GM03348 (cell line): Measurements from ENCODE around the gene TRIM45.
"Not testable (repeated sequence)": the region's sequence is repeated elsewhere in the genome, so short reads cannot be mapped to it uniquely, and the experiment has no call there.

Experiments used
- DNase-seq: peaks from one replicate; pipeline ENCODE4 v3.0.0; 2012; ENCODE audit warnings: low spot score

TRIM45 gene

DNA sequence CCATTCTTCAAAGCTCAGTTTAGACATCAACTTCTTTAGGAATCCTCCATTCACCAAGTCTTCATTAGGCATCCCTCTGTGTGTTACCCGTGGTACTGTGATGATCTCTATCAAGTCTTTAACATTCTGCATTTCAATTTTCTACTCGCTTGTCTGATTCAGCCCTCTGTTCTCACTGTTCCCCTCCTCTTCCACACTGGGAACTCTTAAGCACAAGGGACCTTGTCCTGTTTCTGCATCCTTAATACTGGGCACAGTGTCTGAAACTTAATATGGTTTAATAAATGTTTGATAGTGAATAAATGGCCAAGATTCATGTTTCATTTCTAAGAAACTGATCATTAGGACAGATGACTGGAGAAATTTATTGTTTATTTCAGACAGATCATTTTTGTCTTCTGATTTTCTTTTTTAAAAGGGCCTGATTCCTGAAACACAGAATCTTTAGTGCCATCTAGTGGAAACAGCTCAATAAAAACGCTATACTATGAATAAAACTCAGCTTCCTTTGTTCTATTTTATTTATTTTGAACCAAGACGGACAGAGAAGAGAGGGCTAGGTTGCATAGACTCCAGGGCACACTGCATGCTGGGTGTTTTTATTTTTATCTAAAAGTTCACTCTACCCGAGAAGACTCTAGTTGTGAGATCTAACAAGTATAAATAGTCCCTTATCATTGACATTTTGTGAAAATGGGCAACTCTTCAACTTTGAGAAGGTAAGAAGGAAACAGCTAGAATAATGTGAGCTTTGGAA is 7.0 kb upstream of the TRIM45 start:
- peak; percentile 52 for DNase-seq

DNA sequence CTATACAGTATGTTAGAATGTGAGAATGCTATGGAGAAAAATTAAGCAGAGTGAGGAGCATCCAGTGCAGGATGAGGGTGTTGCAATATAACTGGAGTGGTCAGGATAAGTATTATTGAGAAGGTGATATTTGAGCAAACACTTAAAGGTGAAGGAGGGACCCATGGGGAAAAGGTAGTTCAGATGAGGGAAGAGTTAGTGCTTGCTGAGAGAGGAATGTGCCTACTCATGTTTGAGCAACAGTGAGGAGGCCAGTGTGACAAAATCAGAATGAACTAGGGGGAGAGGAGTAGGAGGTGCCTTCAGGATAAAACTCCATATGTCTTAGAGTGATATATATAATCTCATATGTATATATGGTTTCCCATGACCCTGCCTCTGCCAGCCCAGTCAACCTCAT is 6.2 kb upstream of the TRIM45 start:
- peak; percentile 15 for DNase-seq

- no peak for DNase-seq
Measured at GRCh38 chr1:117124661-117125060, 3.1 kb upstream of the TRIM45 start.

DNA sequence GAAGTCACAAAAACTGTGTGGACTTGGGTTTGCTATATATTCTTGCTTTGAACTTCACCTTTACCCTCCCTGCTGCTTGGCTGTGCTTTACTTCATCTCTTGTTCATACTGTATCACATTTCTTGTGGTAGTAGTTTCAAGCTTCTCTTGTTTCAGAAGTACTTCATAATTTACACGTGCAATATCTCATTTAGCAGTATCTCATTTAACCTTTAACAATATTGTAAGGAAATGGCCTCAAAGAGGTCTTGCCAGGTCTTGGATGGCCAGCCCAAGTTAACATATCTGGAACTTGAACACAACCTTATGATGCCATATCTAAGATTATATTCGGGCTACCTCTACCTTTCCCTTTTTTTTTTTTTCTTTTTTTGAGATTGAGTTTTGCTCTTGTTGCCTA is 1.7 kb upstream of the TRIM45 start:
- no peak for DNase-seq

GRCh38 chr1:117122330-117123025 is 929 bp upstream of the TRIM45 start:
- no peak for DNase-seq

- peak; percentile 68 for DNase-seq
Measured at GRCh38 chr1:117120774-117121588, 568 bp downstream of the TRIM45 start.

DNA sequence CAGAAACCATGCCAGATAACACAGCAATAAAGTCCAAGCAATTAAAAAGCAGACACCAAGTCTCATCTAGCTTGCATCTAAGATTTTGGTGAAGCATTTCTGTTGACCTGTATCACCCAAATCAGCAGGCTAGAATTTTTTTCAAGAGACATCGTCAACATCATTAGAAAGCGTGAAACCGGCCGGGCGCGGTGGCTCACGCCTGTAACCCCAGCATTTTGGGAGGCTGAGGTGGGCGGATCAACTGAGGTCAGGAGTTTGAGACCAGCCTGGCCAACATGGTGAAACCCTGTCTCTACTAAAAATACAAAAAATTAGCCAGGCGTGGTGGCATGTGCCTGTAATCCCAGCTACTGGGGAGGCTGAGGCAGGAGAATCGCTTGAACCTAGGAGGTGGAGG is 2.4 kb downstream of the TRIM45 start:
- not testable (repeated sequence) for DNase-seq

DNA sequence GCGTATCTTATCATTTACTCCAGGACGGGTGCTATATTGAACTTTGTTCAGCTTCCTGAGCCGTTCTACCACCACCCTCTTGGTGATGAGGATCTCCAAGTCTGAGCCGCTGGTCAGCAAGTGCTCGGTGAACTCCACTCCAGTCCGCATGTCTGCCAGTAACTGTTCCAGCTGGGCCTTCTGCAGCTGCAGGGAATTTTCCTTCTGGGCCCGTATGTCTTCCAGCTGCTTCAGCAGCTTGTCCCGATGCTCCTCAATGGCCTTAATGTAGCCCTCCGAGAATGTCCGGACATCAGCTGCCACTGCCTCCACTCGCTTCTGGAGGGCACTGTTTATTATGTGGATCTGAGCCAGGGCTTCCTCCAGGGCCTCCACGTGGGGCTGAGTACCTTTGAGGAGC is 3.4 kb downstream of the TRIM45 start:
- no peak for DNase-seq

DNA sequence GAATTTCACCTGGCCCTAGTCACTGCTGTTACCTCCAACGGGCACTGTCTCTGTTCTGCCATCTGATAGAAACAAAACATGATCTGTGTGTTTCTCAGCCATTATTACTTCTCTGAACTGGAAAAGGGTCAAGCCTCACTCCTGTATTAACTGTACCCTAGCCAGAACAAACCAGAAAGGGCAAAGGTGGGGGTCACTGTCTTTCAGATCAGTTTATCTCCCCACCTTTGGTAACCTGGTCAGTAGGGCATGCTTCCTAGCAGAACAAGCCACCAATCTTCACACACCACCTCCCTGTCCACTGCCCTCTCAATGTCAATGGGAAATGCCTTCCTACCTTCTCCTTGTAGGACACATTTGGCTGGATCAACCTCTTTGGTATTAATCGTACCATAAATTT is 3.9 kb downstream of the TRIM45 start:
- no peak for DNase-seq

GRCh38 chr1:117116784-117117130 is 4.8 kb downstream of the TRIM45 start:
- DNase-seq, result no peak

GRCh38 chr1:117116090-117116783 is 5.3 kb downstream of the TRIM45 start:
- no peak for DNase-seq

DNA sequence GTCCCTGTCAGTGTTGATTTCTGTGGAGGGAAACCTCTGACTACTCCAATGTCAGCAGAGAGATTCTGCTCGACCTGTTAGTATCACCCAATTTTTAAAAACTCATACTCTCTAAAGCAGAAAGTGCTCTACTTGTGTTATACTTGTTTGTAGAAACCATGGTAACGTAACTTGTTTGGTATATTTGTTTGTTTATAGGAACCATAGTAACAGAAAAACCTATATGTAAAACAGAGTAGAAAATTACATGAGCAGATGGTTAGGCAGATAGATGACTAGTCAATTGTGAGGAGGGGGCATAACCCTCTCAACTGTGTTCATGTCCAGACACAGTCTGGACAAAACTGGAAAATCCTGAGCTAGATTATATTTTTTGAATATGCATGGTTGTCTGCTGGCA is 6.7 kb downstream of the TRIM45 start:
- DNase-seq, result no peak

- DNase-seq, result no peak
Measured at GRCh38 chr1:117113199-117113598, 8.3 kb downstream of the TRIM45 start.

GRCh38 chr1:117112047-117112717 is 9.4 kb downstream of the TRIM45 start:
- no peak for DNase-seq

DNA sequence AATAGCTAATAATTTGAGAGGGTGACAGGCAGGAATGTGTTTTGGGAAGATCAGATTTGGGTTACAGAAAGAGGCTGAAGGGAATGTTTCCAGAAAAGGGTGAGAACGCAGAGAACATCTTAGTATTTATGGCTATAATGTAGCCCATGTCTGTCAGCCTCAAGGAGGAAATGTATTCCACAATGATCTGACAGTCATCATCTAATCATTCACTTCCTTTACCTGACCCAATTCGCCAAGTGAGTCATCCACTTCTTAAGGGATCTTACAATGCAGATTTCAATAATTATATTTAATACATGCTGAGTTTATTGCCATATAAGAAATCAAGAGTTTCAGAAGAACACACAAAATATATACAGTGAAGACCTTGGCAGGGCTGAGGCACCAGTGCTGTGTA is 10.8 kb downstream of the TRIM45 start:
- peak; percentile 24 for DNase-seq

- DNase-seq, result no peak
Measured at GRCh38 chr1:117107364-117107763, 14.2 kb downstream of the TRIM45 start.

DNA sequence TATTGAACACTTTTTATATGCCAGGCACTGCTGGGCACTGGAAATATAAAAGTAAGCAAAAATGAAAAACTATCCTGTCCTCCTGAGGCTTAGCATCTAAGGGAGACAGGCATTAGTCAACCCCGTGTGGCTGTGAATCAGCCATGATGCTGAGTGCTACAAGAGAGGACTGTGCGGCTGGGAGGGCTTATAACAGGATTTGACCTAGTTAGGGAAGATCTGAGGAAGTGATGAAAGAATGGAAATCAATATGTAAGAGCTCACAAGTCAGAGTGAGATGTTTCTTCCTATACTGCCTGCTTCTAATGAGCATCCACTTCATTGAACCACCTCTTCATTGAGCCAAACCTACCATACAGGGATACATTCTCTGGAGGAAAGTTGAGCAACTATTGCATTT is 15.1 kb downstream of the TRIM45 start:
- no peak for DNase-seq

DNA sequence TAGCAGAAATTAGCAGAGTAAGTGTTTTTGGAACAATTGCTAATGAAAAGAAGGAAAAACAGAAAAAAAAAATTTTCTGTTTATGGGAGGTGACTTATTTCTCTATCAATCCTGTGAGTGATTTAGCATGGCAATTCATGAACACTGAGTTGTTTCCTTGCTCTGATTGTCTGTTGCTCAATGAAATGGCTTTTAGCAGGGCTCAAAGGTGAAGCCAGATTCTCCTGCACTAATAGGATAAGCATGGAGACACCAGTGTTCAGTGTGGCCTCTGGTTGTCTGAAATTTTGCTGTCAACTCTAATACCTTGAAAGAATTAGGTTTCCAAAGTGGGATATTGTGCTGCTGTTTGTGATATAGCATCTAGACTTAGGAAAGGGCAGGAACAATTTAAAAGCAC is 15.8 kb downstream of the TRIM45 start:
- DNase-seq, result no peak

GRCh38 chr1:117104986-117105385 is 16.6 kb downstream of the TRIM45 start:
- peak; percentile 13 for DNase-seq

DNA sequence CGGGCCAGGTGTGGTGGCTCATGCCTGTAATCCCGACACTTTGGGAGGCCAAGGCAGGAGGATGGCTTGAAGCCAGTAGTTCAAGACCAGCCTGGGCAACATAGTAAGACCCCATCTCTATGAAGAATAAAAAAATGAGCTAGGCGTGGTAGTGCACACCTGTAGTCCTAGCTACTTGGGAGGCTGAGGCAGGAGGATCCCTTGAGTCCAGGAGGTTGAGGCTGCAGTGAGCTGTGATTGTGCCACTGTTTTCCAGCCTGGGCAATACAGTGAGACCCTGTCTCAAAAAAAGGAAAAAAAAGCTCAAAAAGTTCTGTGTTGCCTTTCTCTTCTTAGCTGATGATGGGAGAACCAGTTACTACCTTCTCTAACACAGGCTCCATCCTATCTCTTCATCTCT is 19.7 kb downstream of the TRIM45 start:
- DNase-seq, result not testable (repeated sequence)

GRCh38 chr1:117101334-117101733 is 20.2 kb downstream of the TRIM45 start:
- DNase-seq, result no peak
